Lower leg skin (tissue), 4 donors: ENCODE data around the gene ERFE. TPM values are rescaled to one million over a fixed set of nuclear protein-coding genes. Genes with fewer than 3 reads are reported as not detected.

ENCODE experiments used
- DNase-seq, 2 donors: peaks; one replicate each; pipeline ENCODE4 v3.0.0-alpha.2; 2019; ENCODE audit warnings: low spot score in 2 of 2
- H3K4me3 ChIP-seq: fragments of 200-600 bp; sonication (generic); 2 replicates; pipeline ENCODE4 v1.5.1; 2017; ENCODE audit warnings: mild to moderate bottlenecking, low read depth; ENCODE audit not compliant: poor library complexity, severe bottlenecking
- POLR2A ChIP-seq, 2 donors: fragments of 450-650 bp; IDR thresholded peaks; one replicate each; pipeline ENCODE4 v1.6.1; 2016 to 2017; ENCODE audit warnings: antibody characterized with exemption in 2 of 2, mild to moderate bottlenecking in 1 of 2, moderate library complexity in 1 of 2
- WGBS, 2 donors: methylation state at CpG; one replicate each; pipeline ENCODE4 v1.1.5; 2018; 5-methylcytosine and 5-hydroxymethylcytosine counted together
- intact Hi-C: fragments of 100-400 bp; cut with DNase I; formaldehyde crosslinking; loops from one replicate; pipeline ENCODE4 v1.15.0; 2023; ENCODE audit warnings: low total_unique reads
- total RNA-seq, 4 donors: library from RNA; depleted of rRNA; stranded (reverse); fragments of >200 nt; gene quantifications; one replicate each; pipeline ENCODE4 v1.1.0, GENCODE V29; 2016
- TF ChIP-seq, protein P1 (sequence below), 3 donors: fragments of 450-650 bp; IDR thresholded peaks; one replicate each; pipeline ENCODE4 v1.5.1; 2016; ENCODE audit warnings: antibody characterized with exemption in 3 of 3, mild to moderate bottlenecking in 3 of 3, moderate library complexity in 2 of 3

ERFE gene
- total RNA-seq, 4 donors from 2014 or later = not detected

GRCh38 chr2:238155051-238155760 is 3.6 kb upstream of the ERFE start:
- intact Hi-C loops = no loop called here
- H3K4me3 ChIP-seq = no peak overlapping the region
- no peak for TF ChIP-seq POLR2A (IDR thresholded peaks at IDR 0.05)
- TF ChIP-seq, protein P1, sequence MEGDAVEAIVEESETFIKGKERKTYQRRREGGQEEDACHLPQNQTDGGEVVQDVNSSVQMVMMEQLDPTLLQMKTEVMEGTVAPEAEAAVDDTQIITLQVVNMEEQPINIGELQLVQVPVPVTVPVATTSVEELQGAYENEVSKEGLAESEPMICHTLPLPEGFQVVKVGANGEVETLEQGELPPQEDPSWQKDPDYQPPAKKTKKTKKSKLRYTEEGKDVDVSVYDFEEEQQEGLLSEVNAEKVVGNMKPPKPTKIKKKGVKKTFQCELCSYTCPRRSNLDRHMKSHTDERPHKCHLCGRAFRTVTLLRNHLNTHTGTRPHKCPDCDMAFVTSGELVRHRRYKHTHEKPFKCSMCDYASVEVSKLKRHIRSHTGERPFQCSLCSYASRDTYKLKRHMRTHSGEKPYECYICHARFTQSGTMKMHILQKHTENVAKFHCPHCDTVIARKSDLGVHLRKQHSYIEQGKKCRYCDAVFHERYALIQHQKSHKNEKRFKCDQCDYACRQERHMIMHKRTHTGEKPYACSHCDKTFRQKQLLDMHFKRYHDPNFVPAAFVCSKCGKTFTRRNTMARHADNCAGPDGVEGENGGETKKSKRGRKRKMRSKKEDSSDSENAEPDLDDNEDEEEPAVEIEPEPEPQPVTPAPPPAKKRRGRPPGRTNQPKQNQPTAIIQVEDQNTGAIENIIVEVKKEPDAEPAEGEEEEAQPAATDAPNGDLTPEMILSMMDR (IDR thresholded peaks at IDR 0.05) = no peak
- no peak for DNase-seq
- WGBS, 2 donors = 83 to 90% methylated on average over 19 of the region's 19 CpGs

DNA sequence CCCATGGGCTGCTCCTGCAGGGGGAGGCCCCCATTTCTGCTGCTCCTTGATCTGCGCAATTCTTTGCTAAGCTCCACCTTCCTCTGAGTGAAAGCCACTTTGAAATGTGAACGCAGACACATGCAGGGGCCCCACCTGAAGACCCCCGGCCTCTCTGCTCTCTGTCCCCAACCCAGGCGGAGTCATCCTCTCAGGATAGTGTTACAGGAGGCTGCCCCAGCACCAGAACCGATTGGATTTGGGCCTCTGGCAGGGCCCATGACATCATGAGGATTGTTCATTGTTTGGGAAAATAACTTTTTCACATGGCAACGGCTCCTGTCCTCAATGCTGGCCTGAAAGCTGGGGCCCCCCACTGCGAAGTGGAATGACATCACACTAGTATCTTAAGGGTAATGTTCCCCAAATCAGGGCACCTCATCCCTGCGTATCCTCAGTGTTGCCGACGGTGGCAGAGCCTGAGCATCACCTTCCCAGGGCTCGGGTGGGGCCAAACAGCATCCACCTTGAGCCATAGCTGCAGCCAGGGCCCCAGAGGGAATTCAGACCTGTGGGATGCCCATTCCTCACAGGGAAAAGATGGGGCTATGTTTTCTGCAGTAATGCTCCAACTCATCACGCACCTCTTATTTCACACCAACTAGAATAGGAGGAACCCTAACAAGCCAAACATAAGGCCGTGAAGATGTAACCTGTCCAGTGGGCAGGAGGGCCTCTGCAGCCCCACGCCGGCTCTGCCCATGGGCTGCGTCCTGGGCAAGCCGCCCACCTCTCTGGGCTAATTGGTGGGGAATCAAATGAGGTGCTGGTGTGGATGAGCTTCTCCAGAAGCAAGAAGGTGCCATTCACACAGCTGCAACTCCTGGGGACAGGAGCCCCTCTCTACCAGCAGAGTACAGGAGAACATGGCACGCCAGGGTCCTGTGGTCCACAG is 2.7 kb upstream of the ERFE start:
- TF ChIP-seq, protein P1 (IDR thresholded peaks at IDR 0.05) = no peak
- no peak for TF ChIP-seq POLR2A (IDR thresholded peaks at IDR 0.05)
- H3K4me3 ChIP-seq = no peak overlapping the region
- no peak for DNase-seq
- WGBS, 2 donors = 86 to 87% methylated on average over 18 of the region's 18 CpGs
- intact Hi-C loops = no loop called here

DNA sequence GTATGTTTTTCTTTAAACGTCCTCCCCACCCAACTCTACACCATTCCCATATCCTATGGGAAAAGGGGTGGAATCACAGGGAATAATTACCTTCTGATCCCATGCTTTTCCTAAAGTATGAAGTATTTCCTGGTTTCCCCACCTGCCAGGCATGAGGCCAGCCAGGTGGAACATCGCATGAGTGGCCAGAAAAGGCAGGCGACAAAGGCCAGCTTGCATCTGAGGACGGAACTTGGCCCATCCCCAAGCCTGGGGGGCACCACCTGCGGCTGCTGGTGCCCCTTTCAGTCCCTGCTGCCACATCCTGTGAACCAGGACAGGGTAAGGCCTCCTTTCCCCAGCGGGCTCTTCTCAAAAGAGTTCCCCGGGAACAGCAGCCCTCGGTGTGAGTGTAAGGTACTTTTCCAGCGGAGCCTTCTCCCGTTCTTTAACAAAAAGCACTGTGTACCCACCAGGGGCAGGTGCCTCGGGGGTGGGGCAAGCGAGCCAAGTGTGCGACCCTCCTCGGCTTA is 1.2 kb upstream of the ERFE start:
- TF ChIP-seq, protein P1 (IDR thresholded peaks at IDR 0.05) = no peak
- no peak for TF ChIP-seq POLR2A (IDR thresholded peaks at IDR 0.05)
- WGBS, 2 donors = 72 to 75% methylated on average over 14 of the region's 14 CpGs
- no peak for DNase-seq
- H3K4me3 ChIP-seq = no peak overlapping the region
- intact Hi-C loops = no loop called here

- intact Hi-C loops = no loop called here
- H3K4me3 ChIP-seq = no peak overlapping the region
Observed at GRCh38 chr2:238158018-238158508, 707 bp upstream of the ERFE start.

GRCh38 chr2:238159071-238159539 is 335 bp downstream of the ERFE start:
- WGBS, 2 donors = 5 to 7% methylated on average over 8 to 26 of the region's 52 CpGs
- intact Hi-C loops = no loop called here
- H3K4me3 ChIP-seq = no peak overlapping the region
- DNase-seq = no peak
- TF ChIP-seq, protein P1 (IDR thresholded peaks at IDR 0.05) = no peak
- no peak for TF ChIP-seq POLR2A (IDR thresholded peaks at IDR 0.05)

More at GRCh38 chr2:238158018-238158508, 707 bp upstream of the ERFE start:
- DNase-seq = no peak
- TF ChIP-seq POLR2A (IDR thresholded peaks at IDR 0.05) = no peak
- TF ChIP-seq, protein P1 (IDR thresholded peaks at IDR 0.05) = no peak
- WGBS, 2 donors = 55 to 67% methylated on average over 18 to 21 of the region's 21 CpGs
